K562 (cell line): ENCODE data around the gene DCAF4. TPM values are rescaled to one million over a fixed set of nuclear protein-coding genes. Genes with fewer than 3 reads are reported as not detected.

Experiments used
- CBFA2T2 ChIP-seq: fragments of 450-650 bp; conservative IDR thresholded peaks from 2 replicates; pipeline ENCODE4 v1.6.1; 2017; ENCODE audit warnings: mild to moderate bottlenecking
- CHD1 ChIP-seq: fragments of 200-600 bp; sonication (generic); IDR thresholded peaks from one replicate; pipeline ENCODE4 v1.6.1; 2012; ENCODE audit warnings: mild to moderate bottlenecking, moderate library complexity, low read length, inconsistent platforms
- KDM5B ChIP-seq: fragments of 200-600 bp; sonication (generic); IDR thresholded peaks from 2 replicates; pipeline ENCODE4 v1.6.1; 2012; ENCODE audit warnings: low read depth, mild to moderate bottlenecking, moderate library complexity, low read length, control low read depth, inconsistent platforms; ENCODE audit not compliant: insufficient replicate concordance
- NBN ChIP-seq: fragments of 450-650 bp; IDR thresholded peaks from 2 replicates; pipeline ENCODE4 v1.6.1; 2016; ENCODE audit warnings: low read depth, mild to moderate bottlenecking
- polyA plus RNA-seq, 8 experiments: library from polyadenylated mRNA; depleted of rRNA in 4 of 8; stranded (reverse) in 5 of 8; unstranded in 3 of 8; fragments of >200 nt; fragmentation: Nextera tagmentation in 2 of 8; fragmentation: Illumina TruSeq in 1 of 8; extraction: Ambion mirVana in 2 of 8; extraction: Trizol in 1 of 8; gene quantifications; 2 replicates each; pipeline versions ENCODE4 v1.2.1 to v1.2.3, GENCODE V29; 2011 to 2014; ENCODE audit warnings: inconsistent platforms in 1 of 8, missing spikeins in 1 of 8
- total RNA-seq, 7 experiments: library from RNA; depleted of rRNA in 6 of 7; stranded (reverse); fragments of >200 nt in 6 of 7; fragmentation: Illumina TruSeq in 2 of 7; extraction: Trizol in 2 of 7; gene quantifications; 2 replicates each; pipeline versions ENCODE4 v1.2.1 to v1.2.3, GENCODE V29; 2011 to 2021; ENCODE audit warnings: low replicate concordance in 1 of 7
- TF ChIP-seq, protein P1 (sequence below): sonication (generic); formaldehyde crosslinking; IDR thresholded peaks from 2 replicates; pipeline ENCODE4 v1.8.1; 2023; ENCODE audit warnings: mild to moderate bottlenecking, missing genetic modification reagents
- TF ChIP-seq, protein P2 (sequence below), 2 experiments: IDR thresholded peaks; 2 replicates each; pipeline ENCODE4 v1.6.1; 2011; ENCODE audit warnings: borderline replicate concordance in 1 of 2, control low read depth in 1 of 2, low read depth in 1 of 2, low read length in 1 of 2, mild to moderate bottlenecking in 1 of 2, mixed read lengths in 1 of 2, moderate library complexity in 1 of 2; ENCODE audit not compliant: insufficient read depth in 1 of 2, insufficient read length in 1 of 2, poor library complexity in 1 of 2, severe bottlenecking in 1 of 2; ENCODE audit errors: extremely low read depth in 1 of 2
- TF ChIP-seq, protein P3 (sequence below), 2 experiments: fragments of 450-650 bp; IDR thresholded peaks; 2 replicates each; pipeline ENCODE4 v1.6.1; 2016; ENCODE audit warnings: mild to moderate bottlenecking in 2 of 2, borderline replicate concordance in 1 of 2, low read depth in 1 of 2, moderate library complexity in 1 of 2

Gene DCAF4
- total and polyA plus RNA-seq, 9 of the 15 experiments (the other 6 are each of a cell fraction or from before 2014, with no cell fraction given): 2.7 to 49.2 (median 22.9) TPM

DNA sequence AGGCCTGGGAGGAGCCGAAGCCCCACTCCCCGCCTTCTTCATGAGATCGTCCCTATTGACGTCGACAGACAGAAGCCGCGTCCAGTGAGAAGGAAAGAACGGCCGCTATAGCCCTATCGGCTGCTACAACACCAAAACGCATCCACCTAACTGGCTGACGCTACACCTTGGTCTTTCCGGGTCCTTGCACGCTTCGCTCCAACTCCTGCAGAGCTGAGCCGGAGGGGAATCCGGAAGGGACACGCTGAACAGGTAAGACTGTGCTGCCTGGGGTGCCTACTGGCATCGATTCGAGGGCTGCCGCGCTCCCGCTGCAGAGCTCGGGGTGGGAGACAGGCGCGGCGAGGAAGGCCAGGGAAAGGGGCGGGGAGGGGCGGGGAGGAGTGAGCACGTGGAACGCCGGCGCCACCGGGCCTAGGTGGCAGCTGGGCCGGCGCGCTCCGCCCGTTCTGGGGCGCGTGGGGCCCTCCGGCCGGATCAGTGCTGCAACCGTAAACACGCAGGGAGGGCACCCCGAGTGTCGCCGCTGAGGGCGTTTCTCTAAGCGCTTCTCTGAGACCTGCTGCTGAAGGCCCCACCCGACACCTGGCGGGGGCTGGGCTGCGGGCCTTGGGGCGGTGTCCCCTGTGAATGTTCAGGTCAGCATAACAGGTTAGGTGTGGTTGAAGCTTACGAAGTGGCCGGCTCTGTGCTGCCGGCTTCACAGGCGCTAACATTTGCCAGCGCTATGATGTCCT, at the start of gene DCAF4 (continued):
- TF ChIP-seq, protein P1, sequence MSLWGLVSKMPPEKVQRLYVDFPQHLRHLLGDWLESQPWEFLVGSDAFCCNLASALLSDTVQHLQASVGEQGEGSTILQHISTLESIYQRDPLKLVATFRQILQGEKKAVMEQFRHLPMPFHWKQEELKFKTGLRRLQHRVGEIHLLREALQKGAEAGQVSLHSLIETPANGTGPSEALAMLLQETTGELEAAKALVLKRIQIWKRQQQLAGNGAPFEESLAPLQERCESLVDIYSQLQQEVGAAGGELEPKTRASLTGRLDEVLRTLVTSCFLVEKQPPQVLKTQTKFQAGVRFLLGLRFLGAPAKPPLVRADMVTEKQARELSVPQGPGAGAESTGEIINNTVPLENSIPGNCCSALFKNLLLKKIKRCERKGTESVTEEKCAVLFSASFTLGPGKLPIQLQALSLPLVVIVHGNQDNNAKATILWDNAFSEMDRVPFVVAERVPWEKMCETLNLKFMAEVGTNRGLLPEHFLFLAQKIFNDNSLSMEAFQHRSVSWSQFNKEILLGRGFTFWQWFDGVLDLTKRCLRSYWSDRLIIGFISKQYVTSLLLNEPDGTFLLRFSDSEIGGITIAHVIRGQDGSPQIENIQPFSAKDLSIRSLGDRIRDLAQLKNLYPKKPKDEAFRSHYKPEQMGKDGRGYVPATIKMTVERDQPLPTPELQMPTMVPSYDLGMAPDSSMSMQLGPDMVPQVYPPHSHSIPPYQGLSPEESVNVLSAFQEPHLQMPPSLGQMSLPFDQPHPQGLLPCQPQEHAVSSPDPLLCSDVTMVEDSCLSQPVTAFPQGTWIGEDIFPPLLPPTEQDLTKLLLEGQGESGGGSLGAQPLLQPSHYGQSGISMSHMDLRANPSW (CRISPR knock-in tag): no peak
- TF ChIP-seq CHD1 (peak; percentile 76), KDM5B (no peak), NBN (no peak), CBFA2T2 (no peak)
- TF ChIP-seq, protein P2, sequence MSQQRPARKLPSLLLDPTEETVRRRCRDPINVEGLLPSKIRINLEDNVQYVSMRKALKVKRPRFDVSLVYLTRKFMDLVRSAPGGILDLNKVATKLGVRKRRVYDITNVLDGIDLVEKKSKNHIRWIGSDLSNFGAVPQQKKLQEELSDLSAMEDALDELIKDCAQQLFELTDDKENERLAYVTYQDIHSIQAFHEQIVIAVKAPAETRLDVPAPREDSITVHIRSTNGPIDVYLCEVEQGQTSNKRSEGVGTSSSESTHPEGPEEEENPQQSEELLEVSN (IDR thresholded peaks at IDR 0.05; ENCODE audit: borderline replicate concordance in 1 of 2, extremely low read depth in 1 of 2, insufficient read depth in 1 of 2, insufficient read length in 1 of 2, low read depth in 1 of 2, low read length in 1 of 2, poor library complexity in 1 of 2, severe bottlenecking in 1 of 2): peak in 1 of 2 experiments; percentile 50
- TF ChIP-seq, protein P3, sequence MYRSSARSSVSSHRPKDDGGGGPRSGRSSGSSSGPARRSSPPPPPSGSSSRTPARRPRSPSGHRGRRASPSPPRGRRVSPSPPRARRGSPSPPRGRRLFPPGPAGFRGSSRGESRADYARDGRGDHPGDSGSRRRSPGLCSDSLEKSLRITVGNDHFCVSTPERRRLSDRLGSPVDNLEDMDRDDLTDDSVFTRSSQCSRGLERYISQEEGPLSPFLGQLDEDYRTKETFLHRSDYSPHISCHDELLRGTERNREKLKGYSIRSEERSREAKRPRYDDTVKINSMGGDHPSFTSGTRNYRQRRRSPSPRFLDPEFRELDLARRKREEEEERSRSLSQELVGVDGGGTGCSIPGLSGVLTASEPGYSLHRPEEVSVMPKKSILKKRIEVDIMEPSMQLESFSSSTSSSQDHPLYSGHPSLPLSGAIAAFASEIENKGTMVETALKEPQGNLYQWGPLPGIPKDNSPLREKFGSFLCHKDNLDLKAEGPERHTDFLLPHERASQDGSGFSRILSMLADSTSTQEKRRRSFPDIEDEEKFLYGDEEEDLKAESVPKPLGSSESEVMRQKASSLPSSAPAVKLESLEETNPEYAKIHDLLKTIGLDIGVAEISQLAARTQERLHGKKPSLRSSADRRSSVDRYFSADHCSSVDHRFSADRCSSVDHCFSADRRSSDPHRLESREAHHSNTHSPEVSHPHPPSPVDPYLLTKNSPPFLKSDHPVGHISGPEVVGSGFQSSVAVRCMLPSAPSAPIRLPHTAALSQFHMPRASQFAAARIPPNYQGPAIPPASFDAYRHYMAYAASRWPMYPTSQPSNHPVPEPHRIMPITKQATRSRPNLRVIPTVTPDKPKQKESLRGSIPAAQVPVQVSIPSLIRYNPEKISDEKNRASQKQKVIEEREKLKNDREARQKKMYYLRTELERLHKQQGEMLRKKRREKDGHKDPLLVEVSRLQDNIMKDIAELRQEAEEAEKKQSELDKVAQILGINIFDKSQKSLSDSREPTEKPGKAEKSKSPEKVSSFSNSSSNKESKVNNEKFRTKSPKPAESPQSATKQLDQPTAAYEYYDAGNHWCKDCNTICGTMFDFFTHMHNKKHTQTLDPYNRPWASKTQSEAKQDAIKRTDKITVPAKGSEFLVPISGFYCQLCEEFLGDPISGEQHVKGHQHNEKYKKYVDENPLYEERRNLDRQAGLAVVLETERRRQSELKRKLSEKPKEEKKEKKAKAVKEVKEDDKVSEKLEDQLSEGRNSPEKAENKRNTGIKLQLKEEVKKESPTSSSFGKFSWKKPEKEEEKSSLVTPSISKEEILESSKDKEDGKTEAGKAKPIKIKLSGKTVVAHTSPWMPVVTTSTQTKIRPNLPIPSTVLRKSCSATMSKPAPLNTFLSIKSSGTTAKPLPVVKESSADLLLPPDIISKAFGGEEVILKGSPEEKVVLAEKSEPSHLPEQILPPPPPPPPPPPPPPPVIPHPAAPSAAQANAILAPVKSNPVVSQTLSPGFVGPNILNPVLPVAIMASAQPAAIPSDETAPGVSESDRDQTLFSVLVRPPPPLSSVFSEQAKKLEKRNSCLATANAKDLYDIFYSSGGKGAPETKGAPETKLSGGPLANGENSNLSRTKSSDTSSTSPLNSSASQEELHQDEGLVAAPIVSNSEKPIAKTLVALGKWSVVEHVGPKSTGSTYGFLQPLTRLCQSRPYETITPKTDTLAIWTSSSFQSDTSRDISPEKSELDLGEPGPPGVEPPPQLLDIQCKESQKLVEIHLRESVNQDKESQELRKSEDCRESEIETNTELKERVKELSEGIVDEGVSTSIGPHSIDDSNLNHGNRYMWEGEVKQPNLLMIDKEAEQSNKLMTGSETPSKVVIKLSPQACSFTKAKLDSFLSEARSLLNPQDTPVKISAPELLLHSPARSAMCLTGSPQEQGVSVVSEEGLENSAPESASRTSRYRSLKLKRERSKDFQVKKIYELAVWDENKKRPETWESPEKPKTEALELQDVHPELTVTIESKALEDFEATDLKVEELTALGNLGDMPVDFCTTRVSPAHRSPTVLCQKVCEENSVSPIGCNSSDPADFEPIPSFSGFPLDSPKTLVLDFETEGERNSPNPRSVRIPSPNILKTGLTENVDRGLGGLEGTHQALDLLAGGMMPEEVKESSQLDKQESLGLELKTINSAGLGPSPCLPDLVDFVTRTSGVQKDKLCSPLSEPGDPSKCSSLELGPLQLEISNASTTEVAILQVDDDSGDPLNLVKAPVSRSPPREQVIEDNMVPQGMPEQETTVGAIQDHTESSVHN (IDR thresholded peaks at IDR 0.05; ENCODE audit: borderline replicate concordance in 1 of 2, low read depth in 1 of 2): no peak
